Common myeloid progenitor, CD34-positive (primary cell): ENCODE data around the gene FRRS1L.

Source experiments
- CTCF ChIA-PET: fragments of 350-600 bp; sonication (Branson Sonifier 250); formaldehyde crosslinking; loops from one replicate; lab custom pipeline; 2021; ENCODE audit warnings: antibody characterized with exemption; lab: Charles Lee
- POLR2A ChIA-PET: fragments of 350-600 bp; sonication (Branson Sonifier 250); formaldehyde crosslinking; loops from one replicate; lab custom pipeline; 2021; ENCODE audit warnings: antibody characterized with exemption; lab: Charles Lee
- DNase-seq, 3 donors: peaks; one replicate each; pipeline versions ENCODE4 v3.0.0 to v3.0.0-alpha.2; 2013
- H3K27ac ChIP-seq, 2 experiments: 1 replicate in 1 of 2; 2 replicates in 1 of 2; pipeline ENCODE4 v1.7.0; 2013; ENCODE audit warnings: inconsistent platforms in 2 of 2, low read length in 2 of 2, mild to moderate bottlenecking in 2 of 2, low read depth in 1 of 2, moderate library complexity in 1 of 2; ENCODE audit not compliant: severe bottlenecking in 2 of 2, insufficient read depth in 1 of 2, poor library complexity in 1 of 2
- H3K27me3 ChIP-seq, 5 experiments: replicated peaks in 2 of 5; 1 replicate in 3 of 5; 2 replicates in 2 of 5; pipeline versions ENCODE4 v1.6.1 to v1.7.0; 2013; ENCODE audit warnings: low read length in 4 of 5, mild to moderate bottlenecking in 2 of 5, moderate library complexity in 2 of 5, inconsistent platforms in 1 of 5; ENCODE audit not compliant: insufficient read depth in 5 of 5, control insufficient read depth in 4 of 5
- H3K36me3 ChIP-seq, 4 experiments: 1 replicate in 2 of 4; 2 replicates in 2 of 4; pipeline versions ENCODE4 v1.6.1 to v1.7.0; 2013; ENCODE audit warnings: low read length in 3 of 4, control low read depth in 1 of 4, mild to moderate bottlenecking in 1 of 4; ENCODE audit not compliant: control insufficient read depth in 4 of 4, insufficient read depth in 4 of 4
- H3K4me1 ChIP-seq, 4 experiments: 1 replicate in 3 of 4; 2 replicates in 1 of 4; pipeline versions ENCODE4 v1.6.1 to v1.7.1; 2013; ENCODE audit warnings: low read length in 3 of 4, mild to moderate bottlenecking in 3 of 4, control low read depth in 1 of 4, inconsistent platforms in 1 of 4, moderate library complexity in 1 of 4; ENCODE audit not compliant: control insufficient read depth in 4 of 4, insufficient read depth in 4 of 4; ENCODE audit errors: control extremely low read depth in 1 of 4
- H3K4me3 ChIP-seq, 7 experiments: 1 replicate in 4 of 7; 2 replicates in 3 of 7; pipeline versions ENCODE4 v1.5.1 to v1.7.0; 2013; ENCODE audit warnings: mild to moderate bottlenecking in 7 of 7, low read length in 6 of 7, moderate library complexity in 6 of 7, inconsistent platforms in 2 of 7, low read depth in 2 of 7, control low read depth in 1 of 7; ENCODE audit not compliant: insufficient read depth in 4 of 7, control insufficient read depth in 1 of 7; ENCODE audit errors: extremely low read depth in 1 of 7
- H3K9me3 ChIP-seq, 5 experiments: 1 replicate in 4 of 5; 2 replicates in 1 of 5; pipeline versions ENCODE4 v1.6.1 to v1.7.1; 2013; ENCODE audit warnings: low read length in 4 of 5, mild to moderate bottlenecking in 2 of 5, inconsistent platforms in 1 of 5, low read depth in 1 of 5, moderate library complexity in 1 of 5; ENCODE audit not compliant: control insufficient read depth in 4 of 5, insufficient read depth in 2 of 5; ENCODE audit errors: control extremely low read depth in 1 of 5
- WGBS: methylation state at CpG from one replicate; pipeline ENCODE4 v1.1.5; 2013; ENCODE audit not compliant: insufficient coverage; 5-methylcytosine and 5-hydroxymethylcytosine counted together

Gene FRRS1L

DNA sequence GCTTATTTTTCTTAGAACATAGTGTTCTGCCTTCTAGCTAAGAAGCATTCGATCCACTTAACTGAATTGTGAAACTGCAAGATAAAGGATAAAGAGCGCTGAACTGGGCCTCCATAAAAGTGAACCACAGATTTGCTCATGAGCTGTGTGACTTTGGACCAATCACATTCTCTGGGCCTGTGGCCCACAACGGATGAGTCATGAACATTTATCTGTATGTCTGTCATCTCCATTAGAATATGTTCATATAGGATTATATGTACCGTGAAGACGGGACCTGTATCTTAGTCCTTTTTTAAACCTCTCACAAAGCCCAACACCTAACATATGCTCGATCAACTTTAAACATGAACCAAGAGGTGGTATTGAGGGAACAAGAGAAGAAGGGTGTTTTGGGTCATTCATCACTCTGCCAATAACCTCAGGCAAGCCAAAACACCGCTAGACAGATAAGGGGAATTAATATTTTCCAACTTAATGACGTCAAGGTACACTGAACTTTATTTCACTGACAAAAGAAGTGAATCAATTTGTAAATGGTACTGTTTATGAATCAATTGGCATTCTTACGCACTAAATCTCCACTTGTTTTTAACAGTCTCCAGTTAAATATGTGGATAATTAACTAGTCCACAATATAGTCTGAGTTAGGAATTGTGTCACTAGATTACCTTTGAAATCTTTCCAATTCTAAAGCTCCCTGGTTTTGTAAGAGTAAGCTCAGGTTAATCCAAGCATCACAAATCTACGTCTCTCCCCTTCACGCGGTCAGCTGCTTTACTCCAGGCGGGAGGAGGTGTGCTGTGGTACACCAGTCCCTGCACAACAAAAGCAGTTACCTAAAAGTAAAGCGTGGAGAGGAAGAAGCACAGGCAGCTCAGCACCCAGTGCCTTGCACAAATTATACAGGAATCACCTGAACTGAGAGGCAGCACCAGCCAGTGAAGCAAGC lies 48.9 kb downstream of the FRRS1L start:
- Histone ChIP-seq H3K36me3 (peaks cover 0 to 3% (median 0%) of the 10 kb centered on the region in 4 experiments), H3K27me3 (no peaks in the 10 kb centered on the region), H3K9me3 (no peaks in the 10 kb centered on the region), H3K4me1 (peaks cover 11 to 30% (median 22%) of the 10 kb centered on the region in 4 experiments), H3K27ac (peak overlapping the region in 1 of 2 experiments; percentile 81), H3K4me3 (peak overlapping the region in 6 of 7 experiments; percentile 81 to 95 (median 88))
- WGBS: 54% methylated on average over 4 of the region's 14 CpGs
- POLR2A ChIA-PET: interaction anchor here (0.7 kb wide), 1 partner anchor 16 kb away, joined by 3 read pairs; no protein-coding TSS in a partner anchor
- CTCF ChIA-PET: interaction anchor here (0.6 to 1.7 kb wide), 7 partner anchors 9 to 30 kb away, joined by 3 to 5 read pairs (median 3); no protein-coding TSS in a partner anchor
- DNase-seq: peak in 2 of 3 donors; percentile 33 to 45

GRCh38 chr9:109115931-109116526 lies 51.0 kb downstream of the FRRS1L start:
- WGBS: 88% methylated on average over 2 of the region's 3 CpGs
- ChIA-PET CTCF (interaction anchor here (1.3 kb wide), 1 partner anchor 10 kb away, joined by 3 read pairs; no protein-coding TSS in a partner anchor), POLR2A (no interaction called here)
- DNase-seq: no peak
- peaks cover 11 to 30% (median 21%) of the 10 kb centered on the region in 4 experiments for H3K4me1 ChIP-seq
- no peaks in the 10 kb centered on the region for H3K9me3 ChIP-seq
- no peaks in the 10 kb centered on the region for H3K27me3 ChIP-seq
- peaks cover 0 to 3% (median 0%) of the 10 kb centered on the region in 4 experiments for H3K36me3 ChIP-seq
- H3K4me3 ChIP-seq: no peak overlapping the region
- no peak overlapping the region for H3K27ac ChIP-seq

GRCh38 chr9:109114670-109115069 lies 52.4 kb downstream of the FRRS1L start:
- no peak overlapping the region for H3K27ac ChIP-seq
- no peak overlapping the region for H3K4me3 ChIP-seq
- H3K9me3 ChIP-seq: no peaks in the 10 kb centered on the region
- H3K36me3 ChIP-seq: peaks cover 0 to 3% (median 0%) of the 10 kb centered on the region in 4 experiments
- ChIA-PET POLR2A (no interaction called here), CTCF (interaction anchor here (1.3 kb wide), 1 partner anchor 11 kb away, joined by 3 read pairs; no protein-coding TSS in a partner anchor)
- WGBS: 82% methylated on average over 3 of the region's 3 CpGs
- peaks cover 7 to 28% (median 21%) of the 10 kb centered on the region in 4 experiments for H3K4me1 ChIP-seq
- H3K27me3 ChIP-seq: no peaks in the 10 kb centered on the region
- DNase-seq: no peak

- Histone ChIP-seq H3K4me1 (peaks cover 7 to 28% (median 19%) of the 10 kb centered on the region in 4 experiments), H3K36me3 (peaks cover 0 to 3% (median 0%) of the 10 kb centered on the region in 4 experiments), H3K4me3 (no peak overlapping the region), H3K9me3 (no peaks in the 10 kb centered on the region), H3K27ac (no peak overlapping the region), H3K27me3 (no peaks in the 10 kb centered on the region)
- CTCF ChIA-PET: no interaction called here
- WGBS: 100% methylated on average over 5 of the region's 12 CpGs
- POLR2A ChIA-PET: no interaction called here
- no peak for DNase-seq
These were observed 53.0 kb downstream of the FRRS1L start for GRCh38 chr9:109113892-109114609.

- Histone ChIP-seq H3K9me3 (no peaks in the 10 kb centered on the region), H3K4me3 (no peak overlapping the region), H3K27me3 (no peaks in the 10 kb centered on the region), H3K27ac (no peak overlapping the region), H3K36me3 (peaks cover 0 to 3% (median 0%) of the 10 kb centered on the region in 4 experiments), H3K4me1 (peaks cover 4 to 27% (median 14%) of the 10 kb centered on the region in 4 experiments)
- DNase-seq: no peak
- ChIA-PET POLR2A (no interaction called here), CTCF (no interaction called here)
- WGBS: 100% methylated on average over 1 of the region's 3 CpGs
These were observed 53.8 kb downstream of the FRRS1L start for GRCh38 chr9:109113254-109113653.

DNA sequence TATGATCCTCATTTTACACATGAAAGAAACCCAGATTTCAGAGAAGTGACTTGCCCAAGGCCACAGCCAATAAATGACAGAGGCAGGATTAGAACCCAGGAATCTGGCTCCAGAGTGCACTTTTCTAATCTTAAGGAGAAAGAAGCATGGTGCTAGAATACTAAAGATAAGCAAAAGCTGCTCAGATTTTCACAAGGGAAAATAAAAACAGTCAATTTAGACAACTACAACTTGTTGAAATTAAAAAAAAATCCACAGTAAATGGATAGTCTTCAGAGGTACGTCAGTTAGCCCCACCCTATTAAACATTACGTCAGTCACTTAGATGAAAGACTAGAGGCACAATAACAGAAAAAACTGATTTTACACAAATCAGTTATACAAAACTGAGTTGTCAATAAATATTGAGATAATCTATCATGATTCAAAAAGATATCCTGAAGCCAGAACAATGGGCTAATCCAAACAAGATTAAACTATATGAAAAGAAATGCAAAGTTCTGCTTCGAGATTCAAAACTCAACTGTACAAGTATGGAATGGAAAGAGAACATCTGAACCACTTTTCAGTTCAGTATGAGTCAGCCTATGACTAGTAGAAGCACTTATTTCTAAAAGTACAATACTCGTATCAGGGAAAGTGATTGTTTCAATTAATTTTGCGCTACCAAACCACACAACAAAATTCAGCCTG lies 56.6 kb downstream of the FRRS1L start:
- no peak overlapping the region for H3K4me3 ChIP-seq
- POLR2A ChIA-PET: no interaction called here
- peak in 1 of 3 donors; percentile 33 for DNase-seq
- H3K27me3 ChIP-seq: no peaks in the 10 kb centered on the region
- WGBS: 100% methylated on average over 1 of the region's 5 CpGs
- H3K4me1 ChIP-seq: peaks cover 3 to 23% (median 8%) of the 10 kb centered on the region in 4 experiments
- H3K27ac ChIP-seq: no peak overlapping the region
- H3K9me3 ChIP-seq: no peaks in the 10 kb centered on the region
- CTCF ChIA-PET: interaction anchor here (0.9 to 1.3 kb wide), 3 partner anchors 9 to 22 kb away, joined by 3 read pairs; no protein-coding TSS in a partner anchor
- peaks cover 2 to 3% (median 2%) of the 10 kb centered on the region in 4 experiments for H3K36me3 ChIP-seq
